Activated CD4-positive, alpha-beta T cell treated with anti-CD3 and anti-CD28 coated beads for 24 hours (primary cell): ENCODE data around the gene FPGS.

Experiments
- DNase-seq, 2 donors: peaks; one replicate each; pipeline ENCODE4 v3.0.0-alpha.2; 2020; ENCODE audit warnings: low read depth in 2 of 2

The FPGS gene

GRCh38 chr9:127860260-127860659 is 57.6 kb downstream of the FPGS start:
- no peak for DNase-seq

- DNase-seq = no peak
Measured at GRCh38 chr9:127860779-127861178, 58.1 kb downstream of the FPGS start.

GRCh38 chr9:127862075-127863011 is 59.7 kb downstream of the FPGS start:
- no peak for DNase-seq

- DNase-seq = no peak
Measured at GRCh38 chr9:127863191-127863621, 60.5 kb downstream of the FPGS start.
